Neuronal stem cell (in vitro differentiated cells): ENCODE data around the gene BRPF3.

Experiments used
- DNase-seq: peaks from one replicate; pipeline ENCODE4 v3.0.0-alpha.2; 2013; ENCODE audit warnings: low spot score
- H2AFZ ChIP-seq: one replicate; pipeline ENCODE4 v1.6.1; 2013; ENCODE audit warnings: mild to moderate bottlenecking, low read length, inconsistent platforms
- H2AK5ac ChIP-seq: 2 replicates; pipeline ENCODE4 v1.6.1; 2013; ENCODE audit warnings: low read depth, mild to moderate bottlenecking, inconsistent platforms, low read length, moderate library complexity, mixed read lengths
- H2BK120ac ChIP-seq: 2 replicates; pipeline ENCODE4 v1.6.1; 2013; ENCODE audit warnings: low read depth, mild to moderate bottlenecking, inconsistent platforms, low read length, moderate library complexity, mixed read lengths
- H2BK12ac ChIP-seq: one replicate; pipeline ENCODE4 v1.6.1; 2013; ENCODE audit warnings: low read length, inconsistent platforms
- H2BK15ac ChIP-seq: 2 replicates; pipeline ENCODE4 v1.6.1; 2013; ENCODE audit warnings: mild to moderate bottlenecking, low read length, inconsistent platforms, mixed read lengths
- H2BK5ac ChIP-seq: one replicate; pipeline ENCODE4 v1.6.1; 2013; ENCODE audit warnings: inconsistent platforms, mild to moderate bottlenecking, low read length, moderate library complexity
- H3K14ac ChIP-seq: one replicate; pipeline ENCODE4 v1.6.1; 2013; ENCODE audit warnings: low read length, inconsistent platforms
- H3K18ac ChIP-seq: 2 replicates; pipeline ENCODE4 v1.6.1; 2013; ENCODE audit warnings: low read length, inconsistent platforms
- H3K23ac ChIP-seq: 2 replicates; pipeline ENCODE4 v1.6.1; 2013; ENCODE audit warnings: low read depth, mild to moderate bottlenecking, mixed read lengths, low read length, inconsistent platforms; ENCODE audit not compliant: poor library complexity
- H3K27ac ChIP-seq: replicated peaks from 3 replicates; pipeline ENCODE4 v1.5.1; 2013; ENCODE audit warnings: low read length, inconsistent platforms
- H3K27me3 ChIP-seq, 3 experiments: 2 replicates each; pipeline ENCODE4 v1.6.1; 2013; ENCODE audit warnings: low read length in 3 of 3, mild to moderate bottlenecking in 2 of 3, inconsistent platforms in 1 of 3, low read depth in 1 of 3, mixed read lengths in 1 of 3, moderate library complexity in 1 of 3; ENCODE audit not compliant: control insufficient read depth in 3 of 3, insufficient read depth in 3 of 3
- H3K36me3 ChIP-seq, 2 donors: replicated peaks in 1 of 2; 2 replicates each; pipeline ENCODE4 v1.6.1; 2013; ENCODE audit warnings: low read length in 2 of 2; ENCODE audit not compliant: control insufficient read depth in 2 of 2, insufficient read depth in 2 of 2
- H3K4ac ChIP-seq: 2 replicates; pipeline ENCODE4 v1.6.1; 2013; ENCODE audit warnings: inconsistent platforms, mild to moderate bottlenecking, low read length, moderate library complexity
- H3K4me1 ChIP-seq, 2 donors: 1 replicate in 1 of 2; 2 replicates in 1 of 2; pipeline ENCODE4 v1.6.1; 2013; ENCODE audit warnings: low read length in 2 of 2, low read depth in 1 of 2; ENCODE audit not compliant: control insufficient read depth in 2 of 2, insufficient read depth in 1 of 2
- H3K4me2 ChIP-seq: one replicate; pipeline ENCODE4 v1.6.1; 2013; ENCODE audit warnings: mild to moderate bottlenecking, low read length, inconsistent platforms; ENCODE audit not compliant: insufficient read depth, poor library complexity, severe bottlenecking
- H3K4me3 ChIP-seq, 2 donors: 2 replicates each; pipeline ENCODE4 v1.5.1; 2013; ENCODE audit warnings: low read length in 2 of 2, mild to moderate bottlenecking in 2 of 2, inconsistent platforms in 1 of 2, moderate library complexity in 1 of 2
- H3K79me1 ChIP-seq: one replicate; pipeline ENCODE4 v1.6.1; 2013; ENCODE audit warnings: low read depth, mild to moderate bottlenecking, inconsistent platforms, low read length, moderate library complexity
- H3K9ac ChIP-seq: one replicate; pipeline ENCODE4 v1.6.1; 2013; ENCODE audit warnings: mild to moderate bottlenecking, low read depth, low read length, inconsistent platforms; ENCODE audit not compliant: poor library complexity
- H3K9me3 ChIP-seq, 2 donors: replicated peaks in 1 of 2; 2 replicates each; pipeline versions ENCODE3 to v1.6.1; 2013; ENCODE audit warnings: low read length in 2 of 2, mild to moderate bottlenecking in 2 of 2, inconsistent platforms in 1 of 2, low read depth in 1 of 2, mixed read lengths in 1 of 2, moderate library complexity in 1 of 2; ENCODE audit not compliant: control insufficient read depth in 2 of 2, insufficient read depth in 1 of 2
- H4K8ac ChIP-seq: one replicate; pipeline ENCODE4 v1.6.1; 2013; ENCODE audit warnings: low read depth, mild to moderate bottlenecking, inconsistent platforms, low read length, moderate library complexity
- H4K91ac ChIP-seq: one replicate; pipeline ENCODE4 v1.6.1; 2013; ENCODE audit warnings: low read length, low read depth, mild to moderate bottlenecking, inconsistent platforms; ENCODE audit not compliant: poor library complexity
- WGBS, 2 donors: extraction: QIAGEN DNeasy Blood & Tissue Kit; methylation state at CpG; one replicate each; pipeline ENCODE4 v1.1.7; 2013; ENCODE audit warnings: missing lambda C conversion rate in 2 of 2, mixed read lengths in 1 of 2; ENCODE audit not compliant: insufficient read length in 2 of 2, insufficient replicate concordance in 1 of 2; ENCODE audit errors: extremely low coverage in 2 of 2; 5-methylcytosine and 5-hydroxymethylcytosine counted together

The BRPF3 gene

GRCh38 chr6:36266913-36267644, 70.5 kb downstream of the BRPF3 start:
- no peak overlapping the region for H2AFZ ChIP-seq
- H3K79me1 ChIP-seq = no peaks in the 10 kb centered on the region
- no peak overlapping the region for H3K14ac ChIP-seq
- H3K4ac ChIP-seq = no peak overlapping the region
- no peak overlapping the region for H3K23ac ChIP-seq
- no peaks in the 10 kb centered on the region for H3K4me1 ChIP-seq
- H3K4me3 ChIP-seq = no peak overlapping the region
- H2BK5ac ChIP-seq = no peak overlapping the region
- no peaks in the 10 kb centered on the region for H3K36me3 ChIP-seq
- H2BK15ac ChIP-seq = no peak overlapping the region
- no peak overlapping the region for H2BK12ac ChIP-seq
- H3K18ac ChIP-seq = no peak overlapping the region
- no peak overlapping the region for H3K27ac ChIP-seq
- no peaks in the 10 kb centered on the region for H3K27me3 ChIP-seq
- no peak overlapping the region for H2AK5ac ChIP-seq
- H3K4me2 ChIP-seq = no peak overlapping the region
- H2BK120ac ChIP-seq = no peak overlapping the region
- no peak overlapping the region for H4K8ac ChIP-seq
- WGBS, 2 donors = no CpG with 5 or more reads among the region's 13 CpGs
- no peak for DNase-seq
- no peak overlapping the region for H4K91ac ChIP-seq
- H3K9ac ChIP-seq = no peak overlapping the region
- H3K9me3 ChIP-seq = peaks cover 0 to 3% of the 10 kb centered on the region in 2 donors

GRCh38 chr6:36267731-36268477, 71.4 kb downstream of the BRPF3 start:
- Histone ChIP-seq H2BK120ac (no peak overlapping the region), H2BK15ac (no peak overlapping the region), H3K4me3 (no peak overlapping the region), H3K23ac (no peak overlapping the region), H2AK5ac (no peak overlapping the region), H3K27ac (no peak overlapping the region), H3K18ac (no peak overlapping the region), H2BK5ac (no peak overlapping the region), H4K8ac (no peak overlapping the region), H3K79me1 (no peaks in the 10 kb centered on the region), H2BK12ac (no peak overlapping the region), H3K4ac (no peak overlapping the region), H2AFZ (no peak overlapping the region), H3K36me3 (no peaks in the 10 kb centered on the region), H3K4me1 (no peaks in the 10 kb centered on the region), H3K9ac (no peak overlapping the region), H3K27me3 (no peaks in the 10 kb centered on the region), H3K14ac (no peak overlapping the region), H3K4me2 (no peak overlapping the region), H4K91ac (no peak overlapping the region), H3K9me3 (peaks cover 0 to 3% of the 10 kb centered on the region in 2 donors)
- no CpG with 5 or more reads among the region's 4 CpGs for WGBS, 2 donors
- DNase-seq = no peak

- H3K36me3 ChIP-seq = no peaks in the 10 kb centered on the region
- peaks cover 0 to 1% (median 0%) of the 10 kb centered on the region in 3 experiments for H3K27me3 ChIP-seq
- H3K23ac ChIP-seq = no peak overlapping the region
- H2BK12ac ChIP-seq = no peak overlapping the region
- H4K91ac ChIP-seq = no peak overlapping the region
- DNase-seq = no peak
- H3K4me3 ChIP-seq = no peak overlapping the region
- no peaks in the 10 kb centered on the region for H3K79me1 ChIP-seq
- no CpG with 5 or more reads among the region's 12 CpGs for WGBS, 2 donors
- no peak overlapping the region for H3K14ac ChIP-seq
- peak overlapping the region; percentile 30 for H3K18ac ChIP-seq
- peaks cover 0 to 3% of the 10 kb centered on the region in 2 donors for H3K9me3 ChIP-seq
- H4K8ac ChIP-seq = no peak overlapping the region
- H2AFZ ChIP-seq = no peak overlapping the region
- no peak overlapping the region for H3K4me2 ChIP-seq
- peak overlapping the region; percentile 17 for H2BK15ac ChIP-seq
- H3K4me1 ChIP-seq = no peaks in the 10 kb centered on the region
- H2BK120ac ChIP-seq = no peak overlapping the region
- H3K4ac ChIP-seq = no peak overlapping the region
- H3K27ac ChIP-seq = no peak overlapping the region
- H3K9ac ChIP-seq = no peak overlapping the region
- H2AK5ac ChIP-seq = no peak overlapping the region
- no peak overlapping the region for H2BK5ac ChIP-seq
Measured at GRCh38 chr6:36268478-36269275, 72.1 kb downstream of the BRPF3 start.
